ENCODE results near the gene RPSA.
"Not testable (repeated sequence)": the region's sequence is repeated elsewhere in the genome, so short reads cannot be mapped to it uniquely, and the experiment has no call there.

The RPSA gene

DNA sequence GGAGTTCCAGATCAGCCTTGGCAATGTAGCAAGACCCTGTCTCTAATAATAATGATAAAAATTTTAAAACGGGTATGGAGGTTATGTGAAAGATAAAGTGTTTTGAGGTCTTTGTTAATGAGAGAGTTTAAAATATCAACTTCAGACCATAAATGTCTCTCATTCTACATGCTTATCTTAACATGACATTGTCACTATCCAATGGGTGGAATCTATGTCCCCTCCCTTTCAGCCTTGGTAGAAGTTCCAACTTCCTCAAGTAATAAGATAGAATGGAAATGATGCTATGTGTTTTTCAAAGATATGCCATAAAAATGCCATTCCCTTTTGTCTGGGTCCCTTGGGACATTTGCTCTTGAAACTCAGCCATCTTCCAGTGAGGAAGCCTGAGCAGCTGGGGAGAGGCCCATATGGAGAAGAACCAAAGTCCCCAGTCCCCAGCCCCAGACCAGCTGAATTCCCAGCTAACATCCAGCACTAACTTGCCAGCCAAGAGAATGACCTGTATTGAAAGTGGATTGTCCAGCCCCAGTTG is 17.0 kb downstream of the RPSA start:
- no peak for DNase-seq

DNA sequence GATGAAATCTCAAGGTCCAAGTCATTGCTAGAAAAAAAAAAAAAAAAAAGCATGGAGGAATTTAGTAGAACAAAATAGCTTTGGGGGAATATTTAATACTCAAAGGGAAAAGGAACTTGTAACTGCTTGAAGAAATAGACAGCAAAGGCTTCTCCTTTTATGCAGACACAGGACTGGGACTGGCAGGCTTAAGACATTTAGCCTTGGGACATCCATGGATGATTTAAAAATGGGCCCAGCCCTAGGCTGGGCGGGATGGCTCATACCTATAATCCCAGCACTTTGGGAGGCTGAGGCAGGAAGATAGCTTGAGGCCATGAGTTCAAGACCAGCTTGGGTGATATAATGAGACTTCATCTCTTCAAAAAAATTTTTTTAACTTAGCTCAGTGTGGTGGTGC is 19.8 kb downstream of the RPSA start:
- DNase-seq: no peak

DNA sequence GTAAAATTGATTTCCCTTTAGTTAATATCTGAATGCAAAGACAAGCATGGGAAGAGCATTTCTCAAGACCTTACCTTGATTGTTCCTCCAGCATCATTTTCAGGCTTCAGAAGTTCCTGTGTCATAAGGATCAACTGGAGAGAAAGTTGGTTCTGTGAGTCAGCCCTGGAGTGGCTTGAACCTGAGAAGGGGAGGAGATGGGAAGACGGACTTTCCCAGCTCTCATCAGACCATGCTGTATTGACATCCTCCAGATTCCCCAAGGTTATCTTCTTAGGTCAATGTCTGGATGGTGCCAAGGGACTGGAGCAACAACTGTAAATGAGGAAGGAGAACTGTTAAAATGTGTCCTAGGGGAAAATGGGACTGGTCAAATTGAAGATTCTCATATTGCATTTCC is 21.0 kb downstream of the RPSA start:
- DNase-seq: no peak

DNA sequence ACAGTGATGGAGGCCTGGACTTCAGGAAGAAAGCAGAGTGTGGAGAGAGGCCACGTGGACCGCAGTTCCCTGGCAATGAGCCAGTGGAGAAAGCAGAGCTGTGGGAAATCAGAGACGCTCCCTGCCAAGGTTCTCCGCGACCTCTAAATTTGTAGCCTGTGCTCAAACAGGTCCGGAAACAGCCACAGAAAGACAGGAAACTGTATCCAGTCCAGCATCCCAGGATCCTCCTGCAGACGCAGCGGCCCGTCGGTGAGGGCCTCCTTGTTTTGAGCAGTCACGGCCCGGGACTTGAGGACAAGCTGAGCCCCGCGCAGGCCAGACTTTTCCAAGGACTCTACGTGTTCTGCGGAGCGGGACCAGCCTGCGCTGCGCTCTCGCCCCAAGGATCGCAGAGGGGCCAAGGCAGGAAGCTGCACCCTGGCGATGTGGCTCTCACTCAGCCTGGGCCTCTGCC is 22.3 kb downstream of the RPSA start:
- no peak for DNase-seq

DNA sequence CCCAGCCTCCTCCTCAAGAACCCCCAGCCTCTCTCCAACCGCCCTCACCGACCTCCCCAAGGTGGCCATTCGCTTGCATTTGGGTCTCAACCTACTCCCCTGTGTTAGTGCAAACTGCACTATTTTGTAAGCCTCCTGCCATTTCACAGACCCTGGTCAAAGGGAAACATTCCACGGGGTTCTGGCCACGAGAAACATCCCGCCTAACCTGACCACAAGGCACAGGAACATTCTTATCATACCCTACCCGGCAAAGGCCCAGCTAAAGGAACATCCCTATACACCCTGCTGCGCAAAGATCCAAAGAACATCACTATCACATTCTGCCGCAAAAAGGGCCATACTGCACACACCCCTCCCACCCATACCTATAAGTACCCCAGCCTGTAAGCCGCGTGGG is 22.9 kb downstream of the RPSA start:
- no peak for DNase-seq

DNA sequence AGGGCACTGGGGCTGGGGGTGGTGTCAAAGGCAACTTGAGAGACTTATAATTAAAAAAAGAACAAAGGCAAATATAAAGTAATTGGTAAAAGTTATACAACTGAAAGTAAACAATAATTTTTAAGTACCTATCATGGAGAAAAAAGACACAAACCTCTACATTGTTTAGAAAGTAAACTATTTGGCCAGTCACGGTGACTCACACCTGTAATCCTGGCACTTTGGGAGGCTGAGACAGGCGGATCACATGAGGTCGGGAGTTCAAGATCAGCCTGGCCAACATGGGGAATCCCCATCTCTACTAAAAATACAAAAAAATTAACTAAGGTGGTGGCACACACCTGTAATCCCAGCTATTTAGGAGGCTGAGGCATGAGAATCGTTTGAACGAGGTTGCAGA is 25.8 kb downstream of the RPSA start:
- DNase-seq: no peak

DNA sequence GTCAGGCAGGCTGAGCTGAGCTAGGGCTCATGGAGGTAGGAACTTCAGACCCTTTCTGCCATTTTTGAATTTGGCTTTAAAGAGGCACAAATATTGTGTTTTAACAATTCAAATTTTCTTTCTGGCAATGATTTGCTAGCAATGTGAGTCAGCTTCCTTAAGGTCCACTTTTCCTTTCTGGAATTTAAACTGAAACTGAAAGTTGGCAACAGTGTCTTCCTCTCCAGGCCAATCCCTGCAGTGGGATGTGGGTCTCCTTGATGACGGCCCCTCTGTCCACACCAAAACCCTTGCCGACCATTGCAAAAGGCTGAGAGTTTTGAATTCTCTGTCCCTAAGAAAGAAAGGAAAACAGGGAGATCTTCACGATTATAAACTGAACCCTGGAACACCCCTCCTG is 27.1 kb downstream of the RPSA start:
- DNase-seq: no peak

DNA sequence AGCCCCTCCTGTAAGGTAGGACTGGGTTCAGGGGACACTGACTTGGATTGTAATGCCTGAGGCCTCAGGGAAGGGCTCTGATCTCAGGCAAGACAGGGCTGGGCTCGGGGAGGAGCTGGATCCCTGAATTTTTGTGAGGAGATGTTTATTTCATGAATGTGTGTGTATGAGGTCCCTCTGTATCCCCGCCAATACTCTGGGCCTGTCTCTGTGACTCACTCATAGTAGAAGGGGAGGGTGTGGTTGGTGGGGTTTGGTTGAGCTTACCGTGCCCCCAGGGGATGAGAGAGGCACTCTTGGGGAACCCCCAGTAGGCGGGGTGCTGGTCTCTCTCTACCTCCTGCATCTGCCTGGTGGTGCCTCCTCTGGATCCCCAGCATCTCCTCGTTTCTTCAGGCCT is 28.1 kb downstream of the RPSA start:
- no peak for DNase-seq

DNA sequence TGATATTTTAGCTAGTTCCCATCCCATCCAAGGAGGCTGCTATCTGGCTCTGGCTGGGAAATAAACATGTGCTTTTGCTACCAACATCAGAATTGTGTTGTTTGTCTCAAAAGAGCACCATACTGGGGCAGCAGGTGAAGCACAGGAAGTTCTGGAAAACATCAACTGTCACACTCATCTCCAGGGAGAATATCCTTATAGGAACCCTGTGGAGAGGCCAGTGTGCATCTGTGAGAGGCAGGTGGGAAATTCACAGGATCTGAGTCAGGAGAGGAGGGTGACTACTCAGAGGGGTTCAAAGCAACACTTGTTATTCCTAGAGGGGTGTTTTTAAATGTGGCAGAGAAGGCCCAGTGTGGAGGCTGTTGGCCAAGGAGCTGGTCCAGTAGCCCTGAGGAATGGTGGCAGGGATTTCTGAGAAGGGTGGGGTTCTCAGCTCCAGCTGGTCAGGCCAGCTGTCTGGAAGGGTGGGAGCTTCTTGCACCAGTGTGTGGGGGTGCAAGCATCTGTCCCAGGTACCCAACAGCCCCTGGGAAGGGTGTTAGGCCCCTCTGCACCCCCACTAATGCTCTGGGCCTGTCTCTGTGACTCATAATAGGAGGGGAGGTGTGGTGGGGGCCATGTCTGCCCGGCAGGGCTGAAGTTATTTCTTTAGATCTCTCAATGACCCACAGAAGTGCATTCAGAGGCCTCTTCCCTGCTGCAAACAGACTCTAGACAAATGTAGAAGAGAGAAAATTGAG is 28.7 kb downstream of the RPSA start:
- no peak for DNase-seq

DNA sequence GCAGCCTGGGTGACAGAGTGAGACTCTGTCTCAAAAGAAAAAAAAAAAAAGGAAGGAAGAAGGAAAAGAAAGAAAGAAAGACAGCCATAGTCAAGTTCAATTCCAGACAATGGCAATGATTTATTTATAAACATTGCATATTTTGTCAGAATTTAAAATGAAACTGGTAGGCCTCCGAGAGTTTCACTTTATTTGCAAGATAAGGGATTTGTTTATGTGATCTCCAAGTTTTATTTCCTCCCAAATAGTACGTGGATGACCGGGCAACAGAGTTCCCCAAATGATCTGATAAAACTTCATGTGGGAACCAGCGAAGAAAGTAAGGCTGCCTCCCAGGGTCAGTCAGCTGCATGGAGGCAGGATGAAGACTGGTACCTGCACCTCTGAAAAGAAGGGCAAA is 32.4 kb downstream of the RPSA start:
- DNase-seq: no peak

DNA sequence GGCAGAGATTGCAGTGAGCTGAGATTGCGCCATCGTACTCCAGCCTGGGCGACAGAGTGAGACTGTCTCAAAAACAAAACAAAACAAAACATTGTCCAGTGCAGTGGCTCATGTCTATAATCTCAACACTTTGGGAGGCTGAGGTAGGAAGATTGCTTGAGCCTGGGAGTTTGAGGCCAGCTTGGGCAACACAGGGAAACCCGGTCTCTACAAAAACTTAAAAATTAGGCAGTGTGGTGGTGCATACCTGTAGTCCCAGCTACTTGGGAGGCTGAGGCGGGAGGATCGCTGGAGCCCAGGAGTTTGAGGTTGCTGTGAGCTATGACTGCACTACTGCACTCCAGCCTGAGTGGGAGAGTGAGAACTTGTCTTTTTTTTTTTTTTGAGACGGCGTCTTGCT is 33.8 kb downstream of the RPSA start:
- DNase-seq: no peak

DNA sequence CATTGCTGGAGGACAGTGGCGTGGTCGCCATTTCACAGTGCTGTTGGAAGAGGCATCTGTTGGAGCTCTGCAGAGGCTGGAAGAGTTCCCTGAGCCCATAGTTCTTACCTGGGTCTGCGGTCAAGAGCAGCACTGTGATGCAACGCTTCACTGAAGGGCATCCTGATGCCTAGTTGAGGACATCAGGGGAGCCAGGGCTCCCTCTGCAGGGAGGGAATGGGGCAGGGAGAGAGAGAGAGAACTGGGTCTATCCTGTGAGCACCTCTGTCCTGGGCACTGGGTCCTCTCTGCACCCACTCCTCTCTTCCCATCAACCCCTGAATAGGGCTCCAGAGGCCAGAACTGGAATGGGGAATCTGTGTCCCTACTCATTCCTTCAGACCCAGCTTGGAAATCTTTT is 37.0 kb downstream of the RPSA start:
- DNase-seq: no peak

DNA sequence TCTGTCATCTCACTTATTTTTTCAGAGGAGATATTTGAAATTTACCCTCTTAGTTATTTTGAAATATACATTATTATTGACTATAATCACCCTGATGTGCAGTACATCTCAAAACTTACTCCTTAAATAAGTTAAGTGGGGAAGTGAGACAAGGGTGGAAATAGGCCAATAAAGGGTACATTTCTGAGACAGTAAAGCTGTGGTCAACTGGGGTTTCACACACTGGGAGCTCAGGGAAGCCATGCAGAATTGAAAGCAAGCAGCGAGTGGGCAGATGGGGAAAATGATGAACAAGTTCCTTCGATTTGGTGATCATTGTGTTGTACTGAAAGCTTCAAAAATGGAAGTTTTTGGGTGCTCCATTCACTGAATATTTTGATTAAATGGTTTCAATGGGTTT is 39.4 kb downstream of the RPSA start:
- no peak for DNase-seq

DNA sequence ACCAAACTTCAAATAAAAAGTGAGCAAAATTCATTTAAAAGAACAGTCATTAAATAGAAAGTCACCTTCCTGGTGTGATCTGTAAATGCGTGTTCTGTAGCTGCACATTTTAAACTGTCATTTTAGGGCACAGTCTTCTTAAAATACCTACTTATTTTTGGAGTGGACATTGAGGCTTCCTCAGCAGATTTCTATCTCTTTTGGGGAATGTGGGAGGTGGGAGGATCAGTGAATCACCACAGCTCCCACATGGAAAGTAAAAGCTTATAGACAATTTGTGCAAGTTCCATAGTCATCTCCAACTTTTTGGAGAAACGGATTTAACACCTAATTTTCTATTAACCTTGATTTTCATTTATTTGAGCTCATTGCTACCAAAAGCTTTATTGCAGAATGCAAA is 39.9 kb downstream of the RPSA start:
- DNase-seq: no peak

DNA sequence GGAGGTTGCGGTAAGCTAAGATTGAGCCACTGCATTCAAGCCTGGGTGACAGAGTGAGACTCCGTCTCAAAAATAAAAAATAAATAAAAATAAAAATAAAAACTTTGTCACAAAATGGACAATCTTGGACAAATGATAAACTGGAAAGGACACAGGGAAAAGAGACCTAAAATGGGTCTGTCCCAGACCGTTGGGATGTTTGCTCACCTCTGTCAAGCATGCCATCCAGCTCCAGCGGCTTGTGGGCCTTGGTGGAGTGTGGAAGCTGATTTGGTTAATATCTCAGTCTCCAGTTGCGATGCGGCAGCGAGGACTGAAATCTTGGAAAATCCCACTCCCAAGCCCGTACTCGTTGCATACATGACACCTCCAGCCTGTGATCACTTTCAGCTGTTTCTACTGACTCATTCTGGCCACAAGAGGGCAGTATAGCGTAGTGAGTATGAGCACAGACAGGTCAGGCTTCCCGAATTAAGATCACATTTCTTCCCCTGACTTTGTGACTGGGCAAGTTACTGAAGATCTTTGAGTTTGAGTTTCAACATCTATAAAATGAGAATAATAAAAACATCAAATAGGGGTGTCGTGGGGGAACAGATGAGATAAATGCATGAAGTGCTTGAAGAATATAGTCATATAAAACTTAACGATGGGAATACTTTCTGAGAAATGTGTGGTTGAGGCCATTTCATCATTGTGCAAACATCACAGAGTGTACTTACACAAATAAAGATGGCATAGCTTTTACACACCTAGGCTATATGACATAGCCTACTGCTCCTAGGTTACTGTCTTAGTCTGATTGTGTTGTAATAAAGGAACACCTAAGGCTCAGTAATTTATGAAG is 41.3 kb downstream of the RPSA start:
- peak; percentile 68 to 84 for DNase-seq

DNA sequence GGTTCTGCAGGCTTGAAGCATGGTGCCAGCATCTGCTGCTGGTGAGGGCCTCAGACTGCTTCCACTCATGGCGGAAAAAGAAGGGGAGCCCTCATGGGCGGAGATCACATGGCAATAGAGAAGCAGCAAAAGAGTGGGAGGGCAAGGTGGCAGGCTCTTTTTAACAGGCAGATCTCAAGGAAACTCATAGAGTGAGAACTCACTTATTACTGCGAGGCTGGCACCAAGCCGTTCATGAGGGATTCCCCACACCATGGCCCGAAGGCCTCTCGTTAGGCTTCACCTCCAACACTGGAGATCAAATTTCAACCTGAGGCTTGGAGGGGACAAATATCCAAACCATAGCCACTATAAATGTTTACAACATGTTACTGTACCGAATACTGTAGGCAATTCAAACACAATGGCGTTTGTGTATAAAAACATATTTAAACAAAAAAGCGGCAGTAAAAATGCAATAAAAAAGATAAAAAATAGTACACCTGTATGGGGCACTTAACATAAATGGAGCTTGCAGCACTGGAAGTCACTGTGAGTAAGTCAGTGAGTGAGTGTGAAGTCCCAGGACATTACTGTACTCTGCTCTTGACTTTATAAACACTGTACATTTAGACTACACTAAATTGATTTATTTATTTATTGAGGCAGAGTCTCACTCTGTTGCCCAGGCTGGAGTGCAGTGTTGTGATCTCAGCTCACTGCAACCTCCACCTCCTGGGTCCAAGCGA is 42.1 kb downstream of the RPSA start:
- no peak for DNase-seq

DNA sequence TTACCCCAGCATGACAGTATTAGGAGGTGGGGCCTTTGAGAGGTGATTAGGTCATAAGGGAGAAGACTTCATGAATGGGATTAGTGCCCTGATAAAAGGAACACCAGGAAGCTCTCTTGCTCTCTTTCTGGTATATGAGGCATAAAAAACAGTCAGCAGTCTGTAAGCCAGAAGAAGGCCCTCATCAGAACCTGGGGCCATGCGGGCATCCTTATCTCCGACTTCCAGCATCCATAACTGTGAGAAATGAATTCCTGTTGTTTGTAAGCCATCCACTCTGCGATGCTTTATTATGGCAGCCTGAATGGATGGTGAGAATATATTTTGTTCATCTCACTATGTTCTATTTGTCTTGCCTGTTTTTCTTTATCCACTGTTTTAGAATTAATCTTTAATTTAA is 43.3 kb downstream of the RPSA start:
- DNase-seq: no peak

DNA sequence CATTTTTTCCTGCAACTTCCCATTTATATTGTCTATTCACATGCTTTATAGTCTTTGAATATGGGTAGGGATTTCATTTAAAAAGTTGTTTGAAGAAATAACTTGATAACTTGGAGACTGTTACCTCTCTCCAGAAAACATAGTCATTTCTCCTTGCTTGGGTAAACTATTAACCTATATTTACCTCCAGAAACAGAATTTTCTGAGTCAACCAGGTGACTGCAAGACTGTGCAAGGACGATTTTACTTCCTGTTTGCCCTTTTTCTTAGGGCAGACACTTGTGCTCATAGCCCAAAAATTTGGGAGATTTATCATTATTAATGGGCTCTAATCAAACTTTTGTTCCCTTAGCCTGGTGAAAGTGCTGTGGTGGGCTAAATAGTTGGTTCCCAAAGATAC is 46.6 kb downstream of the RPSA start:
- DNase-seq: no peak

DNA sequence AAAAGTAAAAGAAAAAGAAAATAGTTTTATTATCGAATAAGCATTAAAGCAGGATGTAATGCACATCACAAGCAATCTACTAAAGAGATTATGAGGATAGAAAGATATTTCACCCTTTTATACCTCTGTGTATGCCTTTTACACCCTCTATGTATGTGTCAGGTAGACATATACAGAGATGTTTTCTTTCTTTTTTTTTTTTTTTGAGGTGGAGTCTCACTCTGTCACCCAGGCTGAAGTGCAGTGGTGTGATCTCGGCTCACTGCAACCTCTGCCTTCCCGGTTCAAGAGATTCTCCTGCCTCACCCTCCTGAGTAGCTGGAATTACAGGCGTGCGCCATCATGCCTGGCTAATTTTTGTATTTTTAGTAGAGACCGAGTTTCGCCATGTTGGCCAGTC is 47.4 kb downstream of the RPSA start:
- DNase-seq: not testable (repeated sequence)

DNA sequence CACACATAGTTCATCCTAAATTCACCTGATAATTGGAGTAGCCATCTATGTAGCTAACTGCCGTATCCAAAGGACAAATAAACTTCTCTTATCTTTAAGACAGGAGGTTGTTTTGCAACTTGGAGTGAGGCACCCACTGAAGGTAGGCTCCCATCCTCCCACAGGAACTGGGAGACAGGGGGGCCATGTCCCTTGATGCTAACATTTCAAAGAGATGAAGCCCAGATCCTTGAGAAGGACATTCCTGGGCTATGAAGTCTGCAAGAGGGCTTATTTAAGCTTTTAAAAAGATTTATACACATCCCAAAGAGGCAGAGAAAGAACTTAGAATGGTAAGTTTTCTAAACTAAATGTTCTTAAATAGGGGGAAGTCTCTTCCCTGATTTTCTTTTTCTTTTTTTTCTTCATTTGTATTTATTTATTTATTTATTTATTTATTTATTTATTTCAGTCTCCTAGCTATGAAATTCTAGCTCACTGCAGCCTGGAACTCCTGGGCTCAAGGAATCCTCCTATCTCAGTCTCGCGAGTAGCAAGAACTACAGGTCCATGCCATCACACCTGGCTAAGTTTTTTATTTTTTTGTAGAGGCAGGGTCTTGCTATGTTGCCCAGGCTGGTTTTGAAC is 48.2 kb downstream of the RPSA start:
- DNase-seq: no peak

DNA sequence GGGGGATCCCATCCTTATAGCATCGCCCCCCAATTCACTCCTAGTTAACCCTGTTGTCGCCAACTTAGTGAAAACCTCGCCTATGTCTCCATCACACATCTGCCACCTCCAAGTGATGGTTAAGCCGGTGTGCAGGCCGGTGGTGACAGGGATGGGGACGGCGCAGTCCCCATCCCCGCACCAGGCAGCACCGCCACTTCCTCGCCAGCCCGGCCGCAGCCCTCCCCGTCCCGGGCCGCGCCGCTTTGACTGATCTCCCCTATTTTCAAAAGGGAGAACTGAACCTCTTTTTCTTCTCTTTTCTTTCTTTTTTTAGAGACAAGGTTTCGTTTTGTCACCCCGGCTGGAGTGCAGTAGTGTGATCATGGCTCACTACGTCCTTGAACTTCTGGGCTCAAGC is 49.6 kb downstream of the RPSA start:
- no peak for DNase-seq

DNA sequence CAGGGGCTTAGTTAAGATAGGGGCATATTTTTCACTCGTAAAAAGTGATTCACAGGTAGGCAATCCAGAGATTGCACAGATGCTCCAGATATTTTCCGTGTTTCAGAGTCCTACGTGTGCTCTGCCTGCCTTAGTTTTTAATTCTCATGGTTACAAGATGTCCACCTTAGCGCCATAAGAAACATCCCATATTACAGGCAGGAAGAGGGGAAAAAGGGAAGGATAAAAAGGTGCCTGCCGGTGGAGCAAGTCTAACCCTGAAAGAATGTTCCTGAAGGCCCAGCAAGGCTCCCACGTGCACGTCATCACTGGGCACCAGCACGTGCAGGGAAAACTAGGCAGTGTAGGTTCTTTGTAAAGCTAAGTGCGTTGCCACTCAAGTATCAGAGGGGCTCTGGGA is 50.8 kb downstream of the RPSA start:
- no peak for DNase-seq

DNA sequence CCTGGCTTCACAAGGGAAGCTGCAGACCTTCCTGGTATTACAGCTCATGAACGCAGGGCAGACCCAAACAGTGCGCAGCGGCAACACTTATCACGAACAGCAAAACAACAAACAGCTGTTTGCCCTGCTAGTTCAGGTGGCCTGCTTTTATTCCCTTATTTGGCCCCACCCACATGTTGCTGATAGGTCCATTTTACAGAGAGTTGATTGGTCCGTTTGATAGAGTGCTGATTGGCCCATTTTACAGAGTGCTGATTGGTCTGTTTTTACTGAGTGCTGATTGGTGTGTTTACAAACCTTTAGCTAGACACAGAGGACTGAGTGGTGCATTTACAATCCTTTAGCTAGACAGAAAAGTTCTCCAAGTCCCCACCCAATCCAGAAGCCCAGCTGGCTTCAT is 52.1 kb downstream of the RPSA start:
- not testable (repeated sequence) for DNase-seq

Measured in Kasumi-1 (cell line).